Vagina (tissue), 2 donors: Measurements from ENCODE around the gene CCDC33. TPM values are rescaled to one million over a fixed set of nuclear protein-coding genes. Genes with fewer than 3 reads are reported as not detected.

Source experiments
- DNase-seq, 2 donors: peaks; one replicate each; pipeline ENCODE4 v3.0.0-alpha.2; 2017; ENCODE audit errors: extremely low spot score in 2 of 2
- H3K27ac ChIP-seq: fragments of 200-600 bp; sonication (generic); one replicate; pipeline ENCODE4 v1.5.1; 2019
- H3K27me3 ChIP-seq: fragments of 200-600 bp; sonication (generic); one replicate; pipeline ENCODE4 v1.5.1; 2019
- H3K36me3 ChIP-seq, 2 donors: fragments of 200-600 bp; sonication (generic); one replicate each; pipeline ENCODE4 v1.5.1; 2017 to 2019
- H3K4me1 ChIP-seq: fragments of 200-600 bp; sonication (generic); one replicate; pipeline ENCODE4 v1.5.1; 2019
- H3K4me3 ChIP-seq, 2 donors: fragments of 200-600 bp; sonication (generic); 1 replicate in 1 of 2; 2 replicates in 1 of 2; pipeline ENCODE4 v1.5.1; 2016 to 2019
- H3K9me3 ChIP-seq: fragments of 200-600 bp; sonication (generic); one replicate; pipeline ENCODE4 v1.5.1; 2019
- POLR2A ChIP-seq, 2 donors: fragments of 450-650 bp; IDR thresholded peaks; one replicate each; pipeline ENCODE4 v1.6.1; 2017; ENCODE audit warnings: antibody characterized with exemption in 2 of 2, mild to moderate bottlenecking in 2 of 2, moderate library complexity in 2 of 2
- POLR2AphosphoS5 ChIP-seq, 2 donors: sonication (generic); formaldehyde crosslinking; IDR thresholded peaks; one replicate each; pipeline ENCODE4 v1.9.0; 2017; ENCODE audit warnings: antibody characterized with exemption in 2 of 2, mild to moderate bottlenecking in 2 of 2, low read depth in 1 of 2; ENCODE audit not compliant: insufficient read depth in 1 of 2
- intact Hi-C: fragments of 100-400 bp; cut with DNase I; formaldehyde crosslinking; loops from one replicate; pipeline ENCODE4 v1.15.1; 2023
- total RNA-seq: library from RNA; depleted of rRNA; stranded (reverse); fragments of >200 nt; gene quantifications from one replicate; pipeline ENCODE4 v1.2.3, GENCODE V29; 2016
- TF ChIP-seq, protein P1 (sequence below), 3 experiments: fragments of 450-650 bp in 2 of 3; fragments of 200-600 bp in 1 of 3; sonication (generic) in 1 of 3; IDR thresholded peaks; one replicate each; pipeline ENCODE4 v1.5.1; 2017 to 2019; ENCODE audit warnings: antibody characterized with exemption in 3 of 3, mild to moderate bottlenecking in 2 of 3, moderate library complexity in 2 of 3

Gene CCDC33
- total RNA-seq, 1 donor from 2014 or later = not detected

DNA sequence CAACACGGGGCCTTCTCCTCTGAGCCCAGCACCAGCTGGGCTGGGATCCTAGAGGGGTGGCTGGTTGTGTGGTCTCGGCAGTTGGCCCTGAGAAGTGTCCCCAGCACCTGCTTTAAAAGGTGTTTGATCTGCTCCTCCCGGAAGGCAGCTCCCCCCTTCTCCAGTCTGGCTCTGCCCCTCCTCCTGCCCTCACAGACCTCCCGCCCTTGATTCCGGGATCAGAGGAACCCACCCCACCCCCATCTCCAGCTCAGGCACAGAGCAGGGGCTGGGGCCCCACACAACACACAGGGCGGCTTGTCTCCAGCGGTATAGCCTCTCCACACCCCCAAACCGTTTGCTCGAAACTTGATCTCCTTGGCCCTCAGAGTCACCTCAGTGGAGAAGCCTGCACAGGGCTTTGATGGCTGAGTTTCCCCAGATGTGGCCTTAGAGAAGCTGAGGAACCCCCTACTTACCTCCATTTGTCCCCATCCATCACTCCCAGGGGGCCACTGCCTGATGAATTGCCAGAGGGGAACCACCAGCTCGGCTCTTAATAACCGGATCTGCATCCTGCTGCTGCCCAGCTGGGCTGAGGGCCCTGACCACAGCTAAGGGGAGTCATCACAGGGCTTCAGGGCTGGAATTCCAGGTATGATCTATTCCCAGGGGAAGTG, 27.1 kb upstream of the CCDC33 start:
- H3K9me3 ChIP-seq = no peaks in the 10 kb centered on the region
- no peaks in the 10 kb centered on the region for H3K4me1 ChIP-seq
- no peaks in the 10 kb centered on the region for H3K27me3 ChIP-seq
- no peak overlapping the region for H3K27ac ChIP-seq
- intact Hi-C loops = no loop called here
- H3K36me3 ChIP-seq = no peaks in the 10 kb centered on the region
- DNase-seq = no peak
- TF ChIP-seq POLR2A (IDR thresholded peaks at IDR 0.05) (no peak), POLR2AphosphoS5 (IDR thresholded peaks at IDR 0.05; ENCODE audit: insufficient read depth in 1 of 2, low read depth in 1 of 2) (no peak)
- TF ChIP-seq, protein P1, sequence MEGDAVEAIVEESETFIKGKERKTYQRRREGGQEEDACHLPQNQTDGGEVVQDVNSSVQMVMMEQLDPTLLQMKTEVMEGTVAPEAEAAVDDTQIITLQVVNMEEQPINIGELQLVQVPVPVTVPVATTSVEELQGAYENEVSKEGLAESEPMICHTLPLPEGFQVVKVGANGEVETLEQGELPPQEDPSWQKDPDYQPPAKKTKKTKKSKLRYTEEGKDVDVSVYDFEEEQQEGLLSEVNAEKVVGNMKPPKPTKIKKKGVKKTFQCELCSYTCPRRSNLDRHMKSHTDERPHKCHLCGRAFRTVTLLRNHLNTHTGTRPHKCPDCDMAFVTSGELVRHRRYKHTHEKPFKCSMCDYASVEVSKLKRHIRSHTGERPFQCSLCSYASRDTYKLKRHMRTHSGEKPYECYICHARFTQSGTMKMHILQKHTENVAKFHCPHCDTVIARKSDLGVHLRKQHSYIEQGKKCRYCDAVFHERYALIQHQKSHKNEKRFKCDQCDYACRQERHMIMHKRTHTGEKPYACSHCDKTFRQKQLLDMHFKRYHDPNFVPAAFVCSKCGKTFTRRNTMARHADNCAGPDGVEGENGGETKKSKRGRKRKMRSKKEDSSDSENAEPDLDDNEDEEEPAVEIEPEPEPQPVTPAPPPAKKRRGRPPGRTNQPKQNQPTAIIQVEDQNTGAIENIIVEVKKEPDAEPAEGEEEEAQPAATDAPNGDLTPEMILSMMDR (IDR thresholded peaks at IDR 0.05) = no peak
- no peak overlapping the region for H3K4me3 ChIP-seq

- H3K4me1 ChIP-seq = no peaks in the 10 kb centered on the region
- intact Hi-C loops = no loop called here
- TF ChIP-seq POLR2A (IDR thresholded peaks at IDR 0.05) (no peak), POLR2AphosphoS5 (IDR thresholded peaks at IDR 0.05; ENCODE audit: insufficient read depth in 1 of 2, low read depth in 1 of 2) (no peak)
- TF ChIP-seq, protein P1 (IDR thresholded peaks at IDR 0.05) = no peak
- DNase-seq = no peak
- H3K4me3 ChIP-seq = no peak overlapping the region
- no peaks in the 10 kb centered on the region for H3K27me3 ChIP-seq
- H3K36me3 ChIP-seq = no peaks in the 10 kb centered on the region
- no peak overlapping the region for H3K27ac ChIP-seq
- H3K9me3 ChIP-seq = no peaks in the 10 kb centered on the region
Measured at GRCh38 chr15:74209560-74209958, 26.6 kb upstream of the CCDC33 start.

DNA sequence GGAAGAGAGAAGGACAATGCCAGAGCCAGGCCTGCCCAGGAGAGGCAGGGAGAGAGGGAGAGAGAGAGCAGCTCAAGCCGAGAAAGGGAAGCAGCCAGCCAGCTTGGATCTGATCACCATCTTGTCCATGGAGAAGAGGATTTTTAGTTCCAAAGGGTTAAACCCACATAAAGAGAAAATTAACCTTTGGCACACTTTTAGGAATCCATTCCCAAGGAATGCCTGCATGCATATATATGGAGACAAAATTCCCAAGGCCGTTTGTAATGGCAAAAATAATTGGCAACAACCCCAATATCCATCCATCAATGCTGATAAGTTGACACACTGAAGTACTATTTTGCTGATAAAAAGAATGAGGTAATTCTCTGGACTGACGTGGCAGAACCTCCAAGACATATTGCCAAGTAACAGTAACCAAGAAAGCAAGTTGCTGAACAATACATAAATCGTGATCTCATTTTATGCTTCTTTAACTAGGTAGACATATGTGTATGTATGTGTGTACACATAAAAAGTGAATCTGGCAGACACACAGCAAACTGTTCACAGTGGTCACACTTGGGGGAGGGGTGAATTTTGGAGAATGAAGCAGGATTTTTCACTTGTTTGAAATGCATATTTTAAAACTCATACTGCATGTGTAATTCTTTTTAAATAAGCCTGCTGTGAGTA, 26.0 kb upstream of the CCDC33 start:
- no peak for TF ChIP-seq POLR2AphosphoS5 (IDR thresholded peaks at IDR 0.05; ENCODE audit: insufficient read depth in 1 of 2, low read depth in 1 of 2)
- TF ChIP-seq, protein P1 (IDR thresholded peaks at IDR 0.05) = no peak
- no peak for TF ChIP-seq POLR2A (IDR thresholded peaks at IDR 0.05)
- DNase-seq = no peak
- Histone ChIP-seq H3K27ac (no peak overlapping the region), H3K9me3 (no peaks in the 10 kb centered on the region), H3K36me3 (no peaks in the 10 kb centered on the region), H3K4me1 (no peaks in the 10 kb centered on the region), H3K4me3 (no peak overlapping the region), H3K27me3 (no peaks in the 10 kb centered on the region)
- intact Hi-C loops = no loop called here

DNA sequence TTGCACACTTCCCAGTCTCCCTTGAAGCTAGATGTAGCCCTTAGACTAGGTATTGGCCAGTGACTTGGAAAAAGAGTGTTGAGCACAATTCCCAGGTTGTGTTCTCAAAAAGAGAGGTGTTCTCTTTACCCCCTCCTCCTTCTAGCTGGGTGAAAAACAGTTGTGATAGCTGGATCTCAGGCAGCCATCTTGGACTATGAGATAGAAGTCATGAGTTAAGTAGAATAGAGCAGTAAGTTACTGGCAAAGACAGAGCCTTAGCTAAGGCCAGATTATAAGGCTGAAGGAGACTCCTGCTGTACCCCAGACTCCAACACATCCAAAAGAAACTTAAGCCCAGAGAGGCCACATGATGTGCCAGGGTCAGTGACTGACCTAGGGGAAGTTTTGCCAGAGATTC, 25.4 kb upstream of the CCDC33 start:
- intact Hi-C loops = no loop called here
- TF ChIP-seq, protein P1 (IDR thresholded peaks at IDR 0.05) = no peak
- TF ChIP-seq POLR2AphosphoS5 (IDR thresholded peaks at IDR 0.05; ENCODE audit: insufficient read depth in 1 of 2, low read depth in 1 of 2) (no peak), POLR2A (IDR thresholded peaks at IDR 0.05) (no peak)
- H3K9me3 ChIP-seq = no peaks in the 10 kb centered on the region
- H3K36me3 ChIP-seq = no peaks in the 10 kb centered on the region
- H3K4me3 ChIP-seq = no peak overlapping the region
- no peak for DNase-seq
- H3K4me1 ChIP-seq = no peaks in the 10 kb centered on the region
- H3K27ac ChIP-seq = no peak overlapping the region
- no peaks in the 10 kb centered on the region for H3K27me3 ChIP-seq

DNA sequence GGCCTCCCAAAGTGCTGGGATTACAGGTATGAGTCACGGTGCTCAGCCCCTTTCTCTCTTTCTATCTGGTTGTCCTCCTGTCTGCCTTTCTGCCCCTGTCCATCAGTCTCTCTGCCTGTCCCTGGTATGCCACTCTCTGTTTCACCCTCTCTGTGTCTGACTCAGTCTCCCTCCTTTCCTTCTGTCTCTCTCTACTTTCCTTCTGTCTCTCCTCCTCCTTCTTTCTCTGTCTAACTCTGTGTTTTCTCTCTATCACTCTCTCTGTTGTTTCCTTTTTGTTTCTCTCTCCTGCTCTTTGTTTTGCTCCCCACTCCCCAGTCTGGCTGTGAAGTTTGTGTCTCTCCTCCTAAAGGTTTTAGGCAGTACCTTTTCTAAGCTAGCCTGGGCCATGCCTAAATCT, 24.5 kb upstream of the CCDC33 start:
- no peaks in the 10 kb centered on the region for H3K4me1 ChIP-seq
- no peaks in the 10 kb centered on the region for H3K9me3 ChIP-seq
- TF ChIP-seq, protein P1 (IDR thresholded peaks at IDR 0.05) = no peak
- TF ChIP-seq POLR2A (IDR thresholded peaks at IDR 0.05) = no peak
- no peak for TF ChIP-seq POLR2AphosphoS5 (IDR thresholded peaks at IDR 0.05; ENCODE audit: insufficient read depth in 1 of 2, low read depth in 1 of 2)
- H3K36me3 ChIP-seq = no peaks in the 10 kb centered on the region
- DNase-seq = no peak
- H3K4me3 ChIP-seq = no peak overlapping the region
- intact Hi-C loops = no loop called here
- H3K27ac ChIP-seq = no peak overlapping the region
- H3K27me3 ChIP-seq = no peaks in the 10 kb centered on the region
